ENCODE measurements around the gene OR10G3. TPM values are rescaled to one million over a fixed set of nuclear protein-coding genes. Genes with fewer than 3 reads are reported as not detected.

The OR10G3 gene
- total RNA-seq, 1 experiment from 2014 or later, result not detected

GRCh38 chr14:21539189-21539940, 40.5 kb downstream of the OR10G3 start:
- no peak overlapping the region for H3K4me3 Mint-ChIP-seq (ENCODE audit: unreplicated experiment)
- no peaks in the 10 kb centered on the region for H3K27me3 Mint-ChIP-seq (ENCODE audit: insufficient read depth, unreplicated experiment)
- intact Hi-C loops (cut with micrococcal nuclease; ENCODE audit: unreplicated experiment), result no loop called here
- no peak overlapping the region for H3K27ac Mint-ChIP-seq (ENCODE audit: unreplicated experiment)
- peaks cover 16% of the 10 kb centered on the region for H3K4me1 Mint-ChIP-seq (ENCODE audit: low read depth, unreplicated experiment)
- Histone ChIP-seq H3K36me3 (ENCODE audit: control insufficient read depth, insufficient read depth, low read length) (no peaks in the 10 kb centered on the region), H3K27me3 (replicated peaks; ENCODE audit: control insufficient read depth, insufficient read depth, low read length) (no peaks in the 10 kb centered on the region), H3K4me3 (ENCODE audit: low read depth, low read length) (no peak overlapping the region), H3K4me1 (no peaks in the 10 kb centered on the region), H3K9me3 (no peaks in the 10 kb centered on the region)
- BruUV-seq (replicated peaks), result no TSS peak
- TF ChIP-seq, protein P1, sequence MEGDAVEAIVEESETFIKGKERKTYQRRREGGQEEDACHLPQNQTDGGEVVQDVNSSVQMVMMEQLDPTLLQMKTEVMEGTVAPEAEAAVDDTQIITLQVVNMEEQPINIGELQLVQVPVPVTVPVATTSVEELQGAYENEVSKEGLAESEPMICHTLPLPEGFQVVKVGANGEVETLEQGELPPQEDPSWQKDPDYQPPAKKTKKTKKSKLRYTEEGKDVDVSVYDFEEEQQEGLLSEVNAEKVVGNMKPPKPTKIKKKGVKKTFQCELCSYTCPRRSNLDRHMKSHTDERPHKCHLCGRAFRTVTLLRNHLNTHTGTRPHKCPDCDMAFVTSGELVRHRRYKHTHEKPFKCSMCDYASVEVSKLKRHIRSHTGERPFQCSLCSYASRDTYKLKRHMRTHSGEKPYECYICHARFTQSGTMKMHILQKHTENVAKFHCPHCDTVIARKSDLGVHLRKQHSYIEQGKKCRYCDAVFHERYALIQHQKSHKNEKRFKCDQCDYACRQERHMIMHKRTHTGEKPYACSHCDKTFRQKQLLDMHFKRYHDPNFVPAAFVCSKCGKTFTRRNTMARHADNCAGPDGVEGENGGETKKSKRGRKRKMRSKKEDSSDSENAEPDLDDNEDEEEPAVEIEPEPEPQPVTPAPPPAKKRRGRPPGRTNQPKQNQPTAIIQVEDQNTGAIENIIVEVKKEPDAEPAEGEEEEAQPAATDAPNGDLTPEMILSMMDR (IDR thresholded peaks at IDR 0.05; ENCODE audit: insufficient read depth in 1 of 2, low read depth in 1 of 2, low read length in 1 of 2, severe bottlenecking in 1 of 2, unreplicated experiment in 1 of 2), result no peak
- CTCF ChIA-PET, result no interaction called here
- no peaks in the 10 kb centered on the region for H3K9me3 Mint-ChIP-seq (ENCODE audit: unreplicated experiment)
- POLR2A ChIA-PET, result no interaction called here
- no peak for DNase-seq
- no peaks in the 10 kb centered on the region for H3K36me3 Mint-ChIP-seq (ENCODE audit: insufficient read depth, unreplicated experiment)

DNA sequence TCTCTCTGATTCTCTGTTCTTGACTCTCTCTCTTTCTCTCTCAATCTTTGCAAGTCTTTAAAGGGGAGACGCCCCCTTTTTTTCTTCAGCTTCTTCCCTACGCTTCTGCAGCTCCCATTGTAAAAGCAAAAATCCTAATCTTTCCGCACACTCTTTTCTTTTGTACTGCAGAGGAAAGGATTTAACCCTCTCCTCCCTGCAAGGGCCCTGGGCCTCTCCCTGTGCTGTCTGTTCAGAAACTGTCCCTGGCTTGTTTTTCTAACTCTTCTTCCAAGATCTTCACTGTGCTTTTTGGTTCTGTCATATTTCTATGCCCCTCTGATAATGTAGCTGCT, 42.8 kb downstream of the OR10G3 start:
- Mint-ChIP-seq H3K27ac (ENCODE audit: unreplicated experiment) (no peak overlapping the region), H3K27me3 (ENCODE audit: insufficient read depth, unreplicated experiment) (no peaks in the 10 kb centered on the region), H3K36me3 (ENCODE audit: insufficient read depth, unreplicated experiment) (no peaks in the 10 kb centered on the region), H3K4me1 (ENCODE audit: low read depth, unreplicated experiment) (peaks cover 6% of the 10 kb centered on the region), H3K9me3 (ENCODE audit: unreplicated experiment) (no peaks in the 10 kb centered on the region), H3K4me3 (ENCODE audit: unreplicated experiment) (peak overlapping the region; percentile 0)
- no peak for DNase-seq
- Histone ChIP-seq H3K27me3 (replicated peaks; ENCODE audit: control insufficient read depth, insufficient read depth, low read length) (no peaks in the 10 kb centered on the region), H3K9me3 (no peaks in the 10 kb centered on the region), H3K4me3 (ENCODE audit: low read depth, low read length) (no peak overlapping the region), H3K36me3 (ENCODE audit: control insufficient read depth, insufficient read depth, low read length) (no peaks in the 10 kb centered on the region), H3K4me1 (no peaks in the 10 kb centered on the region)
- CTCF ChIA-PET, result no interaction called here
- POLR2A ChIA-PET, result no interaction called here
- intact Hi-C loops (cut with micrococcal nuclease; ENCODE audit: unreplicated experiment), result no loop called here
- TF ChIP-seq, protein P1 (IDR thresholded peaks at IDR 0.05; ENCODE audit: insufficient read depth in 1 of 2, low read depth in 1 of 2, low read length in 1 of 2, severe bottlenecking in 1 of 2, unreplicated experiment in 1 of 2), result no peak
- no TSS peak for BruUV-seq (replicated peaks)

DNA sequence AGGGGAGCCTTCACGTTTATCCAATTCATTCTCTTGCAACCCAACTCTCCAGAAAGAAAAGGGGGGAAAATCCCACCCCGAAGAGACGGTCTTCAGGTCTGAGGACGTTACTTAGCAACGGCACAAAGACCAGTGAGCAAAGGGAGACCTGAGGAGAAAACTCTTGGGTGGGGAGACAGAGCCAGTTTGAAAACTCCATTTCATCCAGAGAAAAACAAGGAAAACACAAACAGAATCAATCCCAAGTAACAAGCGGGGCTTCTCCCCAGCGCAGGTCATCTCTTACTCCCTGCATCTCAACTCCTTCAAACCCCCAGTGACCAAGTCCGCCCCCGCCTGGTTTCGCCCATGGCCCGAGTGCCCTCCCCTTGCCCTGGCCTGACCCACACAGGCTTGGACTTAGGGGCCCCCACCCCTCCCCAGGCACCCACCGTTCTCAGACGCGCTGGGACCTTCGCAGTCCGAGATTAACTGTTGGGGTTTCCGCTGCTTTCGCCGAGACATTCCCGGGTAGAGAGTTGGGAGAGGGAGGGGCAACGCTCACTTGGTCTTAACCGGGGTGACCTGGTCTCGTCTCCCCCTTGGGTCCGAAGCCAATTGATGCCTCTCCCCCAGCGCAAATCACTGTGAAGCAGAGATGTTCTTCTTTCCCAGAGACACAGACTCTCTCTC, 43.3 kb downstream of the OR10G3 start:
- H3K4me3 ChIP-seq (ENCODE audit: low read depth, low read length), result no peak overlapping the region
- H3K27me3 Mint-ChIP-seq (ENCODE audit: insufficient read depth, unreplicated experiment), result no peaks in the 10 kb centered on the region
- BruUV-seq (replicated peaks), result no TSS peak
- no peaks in the 10 kb centered on the region for H3K9me3 ChIP-seq
- peak overlapping the region; percentile 0 for H3K4me3 Mint-ChIP-seq (ENCODE audit: unreplicated experiment)
- H3K27me3 ChIP-seq (replicated peaks; ENCODE audit: control insufficient read depth, insufficient read depth, low read length), result no peaks in the 10 kb centered on the region
- ChIA-PET POLR2A (no interaction called here), CTCF (no interaction called here)
- no peaks in the 10 kb centered on the region for H3K4me1 ChIP-seq
- TF ChIP-seq, protein P1 (IDR thresholded peaks at IDR 0.05; ENCODE audit: insufficient read depth in 1 of 2, low read depth in 1 of 2, low read length in 1 of 2, severe bottlenecking in 1 of 2, unreplicated experiment in 1 of 2), result no peak
- no peaks in the 10 kb centered on the region for H3K9me3 Mint-ChIP-seq (ENCODE audit: unreplicated experiment)
- H3K27ac Mint-ChIP-seq (ENCODE audit: unreplicated experiment), result no peak overlapping the region
- no peak for DNase-seq
- H3K36me3 ChIP-seq (ENCODE audit: control insufficient read depth, insufficient read depth, low read length), result no peaks in the 10 kb centered on the region
- peaks cover 6% of the 10 kb centered on the region for H3K4me1 Mint-ChIP-seq (ENCODE audit: low read depth, unreplicated experiment)
- no peaks in the 10 kb centered on the region for H3K36me3 Mint-ChIP-seq (ENCODE audit: insufficient read depth, unreplicated experiment)
- intact Hi-C loops (cut with micrococcal nuclease; ENCODE audit: unreplicated experiment), result no loop called here
